Measurements from ENCODE around the gene ACAT1. TPM values are rescaled to one million over a fixed set of nuclear protein-coding genes. Genes with fewer than 3 reads are reported as not detected.
"Not testable (repeated sequence)": the region's sequence is repeated elsewhere in the genome, so short reads cannot be mapped to it uniquely, and the experiment has no call there.

ACAT1 gene
- total RNA-seq, 1 experiment from 2014 or later: 31.4 TPM

DNA sequence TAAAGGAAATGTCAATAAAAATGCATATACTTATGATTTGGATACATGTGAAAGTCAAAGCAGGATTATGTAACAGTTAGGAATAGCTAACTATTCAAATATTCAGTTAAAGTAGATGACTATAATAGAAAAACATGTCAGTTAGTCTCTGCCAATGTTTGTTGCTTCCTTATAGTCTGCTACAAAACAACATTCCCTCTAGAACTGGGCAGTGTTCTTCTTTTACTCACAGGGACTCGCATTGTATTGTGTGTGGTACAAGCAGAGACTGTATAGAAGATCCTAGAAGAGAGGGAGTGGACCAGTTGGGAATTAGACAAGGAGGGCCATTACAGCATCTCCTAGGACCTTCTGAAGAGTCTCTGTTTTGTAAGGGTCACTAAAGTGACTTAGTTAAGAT, 10.6 kb downstream of the ACAT1 start (continued):
- TF ChIP-seq, protein P1, sequence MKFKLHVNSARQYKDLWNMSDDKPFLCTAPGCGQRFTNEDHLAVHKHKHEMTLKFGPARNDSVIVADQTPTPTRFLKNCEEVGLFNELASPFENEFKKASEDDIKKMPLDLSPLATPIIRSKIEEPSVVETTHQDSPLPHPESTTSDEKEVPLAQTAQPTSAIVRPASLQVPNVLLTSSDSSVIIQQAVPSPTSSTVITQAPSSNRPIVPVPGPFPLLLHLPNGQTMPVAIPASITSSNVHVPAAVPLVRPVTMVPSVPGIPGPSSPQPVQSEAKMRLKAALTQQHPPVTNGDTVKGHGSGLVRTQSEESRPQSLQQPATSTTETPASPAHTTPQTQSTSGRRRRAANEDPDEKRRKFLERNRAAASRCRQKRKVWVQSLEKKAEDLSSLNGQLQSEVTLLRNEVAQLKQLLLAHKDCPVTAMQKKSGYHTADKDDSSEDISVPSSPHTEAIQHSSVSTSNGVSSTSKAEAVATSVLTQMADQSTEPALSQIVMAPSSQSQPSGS (CRISPR knock-in tag; IDR thresholded peaks at IDR 0.05; ENCODE audit: borderline replicate concordance, low read depth): no peak
- TF ChIP-seq, protein P2, sequence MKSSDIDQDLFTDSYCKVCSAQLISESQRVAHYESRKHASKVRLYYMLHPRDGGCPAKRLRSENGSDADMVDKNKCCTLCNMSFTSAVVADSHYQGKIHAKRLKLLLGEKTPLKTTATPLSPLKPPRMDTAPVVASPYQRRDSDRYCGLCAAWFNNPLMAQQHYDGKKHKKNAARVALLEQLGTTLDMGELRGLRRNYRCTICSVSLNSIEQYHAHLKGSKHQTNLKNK (CRISPR knock-in tag; IDR thresholded peaks at IDR 0.05): no peak
- no peak for TF ChIP-seq GABPB1 (CRISPR knock-in tag; IDR thresholded peaks at IDR 0.05)
- TF ChIP-seq, protein P3, sequence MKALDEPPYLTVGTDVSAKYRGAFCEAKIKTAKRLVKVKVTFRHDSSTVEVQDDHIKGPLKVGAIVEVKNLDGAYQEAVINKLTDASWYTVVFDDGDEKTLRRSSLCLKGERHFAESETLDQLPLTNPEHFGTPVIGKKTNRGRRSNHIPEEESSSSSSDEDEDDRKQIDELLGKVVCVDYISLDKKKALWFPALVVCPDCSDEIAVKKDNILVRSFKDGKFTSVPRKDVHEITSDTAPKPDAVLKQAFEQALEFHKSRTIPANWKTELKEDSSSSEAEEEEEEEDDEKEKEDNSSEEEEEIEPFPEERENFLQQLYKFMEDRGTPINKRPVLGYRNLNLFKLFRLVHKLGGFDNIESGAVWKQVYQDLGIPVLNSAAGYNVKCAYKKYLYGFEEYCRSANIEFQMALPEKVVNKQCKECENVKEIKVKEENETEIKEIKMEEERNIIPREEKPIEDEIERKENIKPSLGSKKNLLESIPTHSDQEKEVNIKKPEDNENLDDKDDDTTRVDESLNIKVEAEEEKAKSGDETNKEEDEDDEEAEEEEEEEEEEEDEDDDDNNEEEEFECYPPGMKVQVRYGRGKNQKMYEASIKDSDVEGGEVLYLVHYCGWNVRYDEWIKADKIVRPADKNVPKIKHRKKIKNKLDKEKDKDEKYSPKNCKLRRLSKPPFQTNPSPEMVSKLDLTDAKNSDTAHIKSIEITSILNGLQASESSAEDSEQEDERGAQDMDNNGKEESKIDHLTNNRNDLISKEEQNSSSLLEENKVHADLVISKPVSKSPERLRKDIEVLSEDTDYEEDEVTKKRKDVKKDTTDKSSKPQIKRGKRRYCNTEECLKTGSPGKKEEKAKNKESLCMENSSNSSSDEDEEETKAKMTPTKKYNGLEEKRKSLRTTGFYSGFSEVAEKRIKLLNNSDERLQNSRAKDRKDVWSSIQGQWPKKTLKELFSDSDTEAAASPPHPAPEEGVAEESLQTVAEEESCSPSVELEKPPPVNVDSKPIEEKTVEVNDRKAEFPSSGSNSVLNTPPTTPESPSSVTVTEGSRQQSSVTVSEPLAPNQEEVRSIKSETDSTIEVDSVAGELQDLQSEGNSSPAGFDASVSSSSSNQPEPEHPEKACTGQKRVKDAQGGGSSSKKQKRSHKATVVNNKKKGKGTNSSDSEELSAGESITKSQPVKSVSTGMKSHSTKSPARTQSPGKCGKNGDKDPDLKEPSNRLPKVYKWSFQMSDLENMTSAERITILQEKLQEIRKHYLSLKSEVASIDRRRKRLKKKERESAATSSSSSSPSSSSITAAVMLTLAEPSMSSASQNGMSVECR (CRISPR knock-in tag; IDR thresholded peaks at IDR 0.05; ENCODE audit: borderline replicate concordance): no peak

DNA sequence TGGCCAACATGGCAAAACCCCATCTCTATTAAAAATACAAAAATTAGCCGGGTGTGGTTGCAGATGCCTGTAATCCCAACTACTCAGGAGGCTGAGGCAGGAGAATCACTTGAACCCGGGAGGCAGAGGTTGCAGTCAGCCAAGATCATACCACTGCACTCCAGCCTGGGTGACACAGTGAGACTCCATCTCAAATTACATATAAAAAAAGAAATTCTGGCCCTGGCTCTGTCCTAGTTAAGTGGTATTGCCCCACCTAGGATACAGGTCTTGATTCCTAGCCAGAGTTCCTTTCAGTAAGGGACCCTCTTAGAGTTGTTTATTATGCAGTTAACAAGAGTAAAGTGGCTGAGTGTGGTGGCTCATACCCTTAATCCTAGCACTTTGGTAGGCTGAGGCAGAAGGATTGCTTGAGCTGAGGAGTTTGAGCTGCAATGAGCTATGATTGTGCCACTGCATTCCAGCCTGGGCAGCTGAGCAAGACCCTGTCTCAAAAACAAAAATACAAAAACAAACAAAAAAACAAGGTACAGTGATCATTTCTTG, 11.7 kb downstream of the ACAT1 start:
- POLR2A ChIA-PET; H3K4me1 Mint-ChIP-seq; H3K36me3 Mint-ChIP-seq; DNase-seq (ENCODE audit: low spot score); CTCF ChIA-PET; H3K27ac Mint-ChIP-seq; H3K4me3 Mint-ChIP-seq; ATAC-seq; H3K9me3 Mint-ChIP-seq; H3K27me3 Mint-ChIP-seq (ENCODE audit: low read depth): not testable (repeated sequence)

DNA sequence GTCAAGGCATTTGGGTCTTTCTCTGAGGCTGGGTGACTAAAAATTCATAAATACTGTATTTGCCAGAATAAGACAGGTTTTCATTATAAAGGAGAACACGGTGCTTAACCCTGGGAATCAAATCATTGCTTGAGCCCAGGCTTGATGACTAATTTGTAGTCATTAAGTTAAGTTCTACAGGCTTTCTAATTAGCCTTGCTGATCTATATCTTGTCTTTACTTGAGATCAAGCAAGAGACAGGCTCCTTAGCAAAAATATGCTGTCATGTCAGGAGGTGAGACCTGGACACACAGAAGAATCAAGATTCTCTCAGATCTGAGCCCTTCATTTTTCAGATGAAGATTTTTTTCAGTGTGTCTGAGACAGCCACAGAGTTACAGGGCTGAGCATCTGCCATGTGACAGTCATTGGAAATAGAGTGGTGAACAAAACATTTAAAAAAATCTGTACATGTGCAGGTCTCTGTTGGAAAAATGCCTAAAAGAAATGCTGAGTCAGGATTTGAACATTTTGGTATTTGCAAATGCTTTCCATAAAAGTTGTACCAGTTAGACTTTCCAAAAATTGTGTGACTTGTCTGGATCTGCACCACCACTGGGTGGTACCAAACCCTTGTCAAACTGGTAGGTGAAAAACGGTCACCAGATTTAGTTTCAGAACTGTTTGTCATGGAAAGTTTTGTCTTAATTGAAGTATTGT, 14.6 kb downstream of the ACAT1 start:
- DNase-seq (ENCODE audit: low spot score) (no peak), ATAC-seq (no peak)
- H3K27me3 Mint-ChIP-seq (ENCODE audit: low read depth): no peaks in the 10 kb centered on the region
- peaks cover 18% of the 10 kb centered on the region for H3K36me3 Mint-ChIP-seq
- H3K4me1 Mint-ChIP-seq: no peaks in the 10 kb centered on the region
- ChIA-PET CTCF (interaction anchor here (1.8 kb wide), 1 partner anchor 18 kb away, joined by 7 read pairs; no protein-coding TSS in a partner anchor), POLR2A (no interaction called here)
- H3K9me3 Mint-ChIP-seq: no peaks in the 10 kb centered on the region
- no peak overlapping the region for H3K27ac Mint-ChIP-seq
- TF ChIP-seq NFATC4 (CRISPR knock-in tag; IDR thresholded peaks at IDR 0.05) (no peak), NFE2L1 (CRISPR knock-in tag; IDR thresholded peaks at IDR 0.05) (no peak), EMX1 (CRISPR knock-in tag; IDR thresholded peaks at IDR 0.05) (no peak)
- H3K4me3 Mint-ChIP-seq: no peak overlapping the region

DNA sequence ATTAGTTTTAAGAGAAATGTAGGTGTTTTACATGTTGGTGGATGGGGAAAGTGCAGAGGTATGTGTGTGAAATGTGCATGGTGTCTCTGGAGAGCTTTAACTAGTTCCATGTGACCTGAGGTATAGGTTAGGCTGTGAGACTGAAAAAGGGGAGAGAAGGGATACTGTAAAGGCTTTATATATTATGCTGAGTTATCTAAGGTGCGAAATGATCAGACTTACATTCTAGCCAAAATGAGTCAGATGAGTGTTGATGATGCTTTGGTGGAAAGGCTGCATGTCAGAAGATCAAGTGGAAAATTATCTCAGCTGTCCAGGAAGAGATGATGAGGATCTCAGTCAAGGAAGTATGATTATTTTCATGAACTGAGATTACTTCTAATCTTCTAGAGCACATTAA, 15.8 kb downstream of the ACAT1 start:
- TF ChIP-seq, protein P4, sequence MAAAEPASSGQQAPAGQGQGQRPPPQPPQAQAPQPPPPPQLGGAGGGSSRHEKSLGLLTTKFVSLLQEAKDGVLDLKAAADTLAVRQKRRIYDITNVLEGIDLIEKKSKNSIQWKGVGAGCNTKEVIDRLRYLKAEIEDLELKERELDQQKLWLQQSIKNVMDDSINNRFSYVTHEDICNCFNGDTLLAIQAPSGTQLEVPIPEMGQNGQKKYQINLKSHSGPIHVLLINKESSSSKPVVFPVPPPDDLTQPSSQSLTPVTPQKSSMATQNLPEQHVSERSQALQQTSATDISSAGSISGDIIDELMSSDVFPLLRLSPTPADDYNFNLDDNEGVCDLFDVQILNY (CRISPR knock-in tag; IDR thresholded peaks at IDR 0.05): no peak
- TF ChIP-seq ZNF263 (CRISPR knock-in tag; IDR thresholded peaks at IDR 0.05; ENCODE audit: low read depth): no peak
- Mint-ChIP-seq H3K27me3 (ENCODE audit: low read depth) (no peaks in the 10 kb centered on the region), H3K27ac (no peak overlapping the region), H3K36me3 (peaks cover 16% of the 10 kb centered on the region), H3K9me3 (no peaks in the 10 kb centered on the region), H3K4me3 (no peak overlapping the region), H3K4me1 (no peaks in the 10 kb centered on the region)
- ChIA-PET CTCF (no interaction called here), POLR2A (no interaction called here)
- no peak for DNase-seq (ENCODE audit: low spot score)
- ATAC-seq: no peak

DNA sequence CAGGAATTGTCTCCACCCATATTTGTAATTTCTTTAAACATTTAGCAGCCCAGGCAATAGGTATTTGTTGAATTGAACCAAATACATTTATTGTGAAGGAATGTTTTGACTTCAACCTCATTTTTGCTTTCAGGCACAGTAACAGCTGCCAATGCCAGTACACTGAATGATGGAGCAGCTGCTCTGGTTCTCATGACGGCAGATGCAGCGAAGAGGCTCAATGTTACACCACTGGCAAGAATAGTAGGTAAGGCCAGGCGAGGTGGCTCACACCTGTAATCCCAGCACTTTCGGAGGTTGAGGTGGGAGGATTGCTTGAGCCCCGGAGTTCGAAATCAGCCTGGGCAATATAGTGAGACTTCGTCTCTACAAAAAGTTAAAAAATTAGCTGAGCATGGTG, 20.9 kb downstream of the ACAT1 start:
- H3K27ac Mint-ChIP-seq: no peak overlapping the region
- no peaks in the 10 kb centered on the region for H3K27me3 Mint-ChIP-seq (ENCODE audit: low read depth)
- H3K36me3 Mint-ChIP-seq: peaks cover 28% of the 10 kb centered on the region
- H3K9me3 Mint-ChIP-seq: no peaks in the 10 kb centered on the region
- no peaks in the 10 kb centered on the region for H3K4me1 Mint-ChIP-seq
- no peak overlapping the region for H3K4me3 Mint-ChIP-seq
- ChIA-PET POLR2A (no interaction called here), CTCF (no interaction called here)
- DNase-seq (ENCODE audit: low spot score): no peak
- no peak for ATAC-seq
- TF ChIP-seq NFATC4 (CRISPR knock-in tag; IDR thresholded peaks at IDR 0.05) (no peak), OVOL2 (CRISPR knock-in tag; IDR thresholded peaks at IDR 0.05; ENCODE audit: borderline replicate concordance) (no peak), JAZF1 (CRISPR knock-in tag; IDR thresholded peaks at IDR 0.05) (no peak)
- TF ChIP-seq, protein P5, sequence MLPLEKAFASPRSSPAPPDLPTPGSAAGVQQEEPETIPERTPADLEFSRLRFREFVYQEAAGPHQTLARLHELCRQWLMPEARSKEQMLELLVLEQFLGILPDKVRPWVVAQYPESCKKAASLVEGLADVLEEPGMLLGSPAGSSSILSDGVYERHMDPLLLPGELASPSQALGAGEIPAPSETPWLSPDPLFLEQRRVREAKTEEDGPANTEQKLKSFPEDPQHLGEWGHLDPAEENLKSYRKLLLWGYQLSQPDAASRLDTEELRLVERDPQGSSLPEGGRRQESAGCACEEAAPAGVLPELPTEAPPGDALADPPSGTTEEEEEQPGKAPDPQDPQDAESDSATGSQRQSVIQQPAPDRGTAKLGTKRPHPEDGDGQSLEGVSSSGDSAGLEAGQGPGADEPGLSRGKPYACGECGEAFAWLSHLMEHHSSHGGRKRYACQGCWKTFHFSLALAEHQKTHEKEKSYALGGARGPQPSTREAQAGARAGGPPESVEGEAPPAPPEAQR (CRISPR knock-in tag; IDR thresholded peaks at IDR 0.05): no peak
- TF ChIP-seq, protein P6, sequence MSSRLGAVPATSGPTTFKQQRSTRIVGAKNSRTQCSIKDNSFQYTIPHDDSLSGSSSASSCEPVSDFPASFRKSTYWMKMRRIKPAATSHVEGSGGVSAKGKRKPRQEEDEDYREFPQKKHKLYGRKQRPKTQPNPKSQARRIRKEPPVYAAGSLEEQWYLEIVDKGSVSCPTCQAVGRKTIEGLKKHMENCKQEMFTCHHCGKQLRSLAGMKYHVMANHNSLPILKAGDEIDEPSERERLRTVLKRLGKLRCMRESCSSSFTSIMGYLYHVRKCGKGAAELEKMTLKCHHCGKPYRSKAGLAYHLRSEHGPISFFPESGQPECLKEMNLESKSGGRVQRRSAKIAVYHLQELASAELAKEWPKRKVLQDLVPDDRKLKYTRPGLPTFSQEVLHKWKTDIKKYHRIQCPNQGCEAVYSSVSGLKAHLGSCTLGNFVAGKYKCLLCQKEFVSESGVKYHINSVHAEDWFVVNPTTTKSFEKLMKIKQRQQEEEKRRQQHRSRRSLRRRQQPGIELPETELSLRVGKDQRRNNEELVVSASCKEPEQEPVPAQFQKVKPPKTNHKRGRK (CRISPR knock-in tag; IDR thresholded peaks at IDR 0.05; ENCODE audit: borderline replicate concordance): no peak
- TF ChIP-seq, protein P7, sequence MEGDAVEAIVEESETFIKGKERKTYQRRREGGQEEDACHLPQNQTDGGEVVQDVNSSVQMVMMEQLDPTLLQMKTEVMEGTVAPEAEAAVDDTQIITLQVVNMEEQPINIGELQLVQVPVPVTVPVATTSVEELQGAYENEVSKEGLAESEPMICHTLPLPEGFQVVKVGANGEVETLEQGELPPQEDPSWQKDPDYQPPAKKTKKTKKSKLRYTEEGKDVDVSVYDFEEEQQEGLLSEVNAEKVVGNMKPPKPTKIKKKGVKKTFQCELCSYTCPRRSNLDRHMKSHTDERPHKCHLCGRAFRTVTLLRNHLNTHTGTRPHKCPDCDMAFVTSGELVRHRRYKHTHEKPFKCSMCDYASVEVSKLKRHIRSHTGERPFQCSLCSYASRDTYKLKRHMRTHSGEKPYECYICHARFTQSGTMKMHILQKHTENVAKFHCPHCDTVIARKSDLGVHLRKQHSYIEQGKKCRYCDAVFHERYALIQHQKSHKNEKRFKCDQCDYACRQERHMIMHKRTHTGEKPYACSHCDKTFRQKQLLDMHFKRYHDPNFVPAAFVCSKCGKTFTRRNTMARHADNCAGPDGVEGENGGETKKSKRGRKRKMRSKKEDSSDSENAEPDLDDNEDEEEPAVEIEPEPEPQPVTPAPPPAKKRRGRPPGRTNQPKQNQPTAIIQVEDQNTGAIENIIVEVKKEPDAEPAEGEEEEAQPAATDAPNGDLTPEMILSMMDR (IDR thresholded peaks at IDR 0.05): no peak
